GM10266 (cell line): ENCODE measurements around the gene FASN.
"Not testable (repeated sequence)": the region's sequence is repeated elsewhere in the genome, so short reads cannot be mapped to it uniquely, and the experiment has no call there.

ENCODE experiments used
- DNase-seq: peaks from one replicate; pipeline ENCODE4 v3.0.0; 2012; ENCODE audit errors: extremely low spot score
- CTCF ChIP-seq: IDR thresholded peaks from 2 replicates; pipeline ENCODE4 v1.5.1; 2012; ENCODE audit warnings: mild to moderate bottlenecking, low read depth; ENCODE audit not compliant: control insufficient read depth, insufficient read depth; ENCODE audit errors: missing control alignments

Gene FASN

DNA sequence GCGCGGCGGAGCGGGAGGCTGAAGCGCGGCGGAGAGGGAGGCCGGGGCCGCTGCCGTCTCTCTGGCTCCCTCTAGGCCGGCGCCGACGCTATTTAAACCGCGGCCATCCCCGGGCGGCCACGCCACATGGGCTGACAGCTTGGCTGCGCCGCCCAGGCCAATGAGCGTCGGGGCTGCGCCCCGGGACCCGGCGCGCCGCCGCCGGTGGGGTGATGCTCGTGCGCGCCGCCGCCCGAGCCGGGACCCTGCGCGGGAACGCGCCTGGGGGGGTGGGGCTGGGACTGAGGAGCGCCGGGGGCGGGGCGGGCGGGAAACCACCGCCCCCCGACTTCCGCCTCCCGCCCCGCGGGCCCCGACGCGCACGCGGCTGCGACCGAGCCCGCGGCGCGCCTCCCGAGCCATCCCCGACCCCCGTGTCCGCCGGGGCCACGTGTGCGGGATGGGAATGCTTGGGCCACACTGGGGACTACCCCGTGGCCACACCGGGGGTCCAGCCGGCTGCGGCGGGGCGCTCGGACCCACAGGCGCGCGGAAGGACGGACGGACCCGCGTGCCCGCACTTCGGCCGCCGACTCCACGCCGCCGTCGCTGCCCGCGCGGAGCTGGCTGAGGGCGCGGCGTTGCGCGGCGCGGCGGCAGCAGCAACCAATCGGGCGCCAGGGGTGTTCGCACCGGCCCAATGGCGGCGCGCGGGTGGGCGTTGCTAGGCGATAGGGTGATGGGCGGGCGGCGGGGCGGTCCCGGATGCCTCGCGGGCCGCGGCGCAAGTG lies at the start of gene FASN:
Gene FASN (minus strand): TSS at position 68 of the 770 bp plus-strand sequence. CDS start 1,791 bp downstream, outside the sequence.
- peak; percentile 100 for DNase-seq
- peak; percentile 69 for TF ChIP-seq CTCF

DNA sequence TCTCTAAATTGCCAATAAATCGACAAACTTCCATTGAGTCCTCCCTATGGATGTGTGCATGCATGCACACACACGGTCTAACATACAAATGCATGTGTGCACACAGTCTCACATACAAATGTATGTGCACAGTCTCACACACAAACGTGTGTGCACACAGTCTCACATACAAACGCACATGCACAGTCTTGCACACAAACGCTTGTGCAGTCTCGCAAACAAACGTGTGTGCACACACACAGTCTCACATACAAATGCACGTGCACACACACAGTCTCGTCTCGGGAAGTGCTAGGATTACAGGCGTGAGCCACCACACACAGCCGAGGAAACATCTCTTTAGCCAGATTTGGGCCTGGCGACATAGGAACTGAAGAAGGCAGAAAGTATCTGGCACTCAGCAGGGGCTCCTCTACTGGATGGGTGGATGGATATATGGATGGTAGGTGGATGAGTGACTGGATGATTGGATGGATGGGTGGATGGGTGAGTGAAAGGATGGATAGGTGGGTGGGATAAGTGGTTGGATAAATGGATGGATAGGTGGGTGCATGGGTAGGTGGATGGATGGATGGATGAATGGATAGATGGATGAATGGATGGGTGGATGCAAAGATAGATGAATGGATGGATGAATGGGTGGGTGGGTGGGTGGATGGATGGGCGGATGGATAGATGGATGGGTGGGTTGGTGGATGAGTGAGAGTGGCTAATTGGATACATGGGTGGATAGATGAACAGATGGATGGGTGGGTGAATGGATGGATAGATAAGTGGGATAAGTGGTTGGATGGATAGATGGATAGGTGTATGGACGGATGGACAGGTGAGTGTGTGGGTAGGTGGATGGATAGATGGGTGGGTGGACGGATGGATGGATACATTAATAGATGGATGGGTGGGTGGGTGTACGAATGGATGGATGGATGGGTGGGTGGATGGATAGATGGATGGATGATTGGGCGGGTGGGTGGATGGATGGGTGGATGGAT lies 48.9 kb upstream of the FASN start:
- DNase-seq, result no peak
- TF ChIP-seq CTCF, result no peak

DNA sequence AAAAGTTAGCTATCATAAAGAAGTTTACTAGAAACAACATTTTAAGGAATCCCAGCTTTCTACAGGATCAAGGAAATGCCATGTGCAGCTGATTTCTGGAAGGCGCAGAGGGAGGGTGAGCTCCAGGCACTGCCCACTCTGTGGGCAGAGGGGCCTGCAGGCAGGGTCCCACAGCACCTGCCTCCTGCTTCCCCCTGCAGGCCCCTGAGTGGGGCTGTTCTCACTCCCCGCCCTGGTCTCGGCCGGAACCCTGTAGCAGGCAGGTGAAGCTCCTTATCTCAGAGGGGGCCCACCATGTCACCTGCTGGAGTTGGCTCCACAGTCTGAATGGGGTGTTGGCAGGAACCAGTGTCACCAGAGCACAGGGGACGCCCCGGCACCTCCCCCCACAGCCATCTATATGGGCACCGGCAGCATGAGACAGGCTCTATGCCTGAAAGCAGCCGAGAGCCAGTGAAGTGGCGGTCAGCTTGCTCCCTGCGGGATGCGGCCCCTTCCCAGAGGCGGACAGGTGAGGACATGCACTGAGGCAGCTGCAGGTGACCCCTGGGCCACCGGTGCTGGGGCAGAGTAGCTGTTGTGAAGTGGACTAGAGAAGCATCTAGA lies 47.6 kb upstream of the FASN start:
- no peak for TF ChIP-seq CTCF

GRCh38 chr17:82143333-82143732 lies 45.3 kb upstream of the FASN start:
- DNase-seq, result no peak
- no peak for TF ChIP-seq CTCF

More for the DNA sequence above, 47.6 kb upstream of the FASN start:
- DNase-seq, result no peak

- DNase-seq, result not testable (repeated sequence)
Observed at GRCh38 chr17:82139961-82140360, 41.9 kb upstream of the FASN start.

- TF ChIP-seq CTCF, result no peak
- DNase-seq, result no peak
Observed at GRCh38 chr17:82138511-82138992, 40.5 kb upstream of the FASN start.

GRCh38 chr17:82134101-82134500 lies 36.1 kb upstream of the FASN start:
- no peak for DNase-seq
- no peak for TF ChIP-seq CTCF

DNA sequence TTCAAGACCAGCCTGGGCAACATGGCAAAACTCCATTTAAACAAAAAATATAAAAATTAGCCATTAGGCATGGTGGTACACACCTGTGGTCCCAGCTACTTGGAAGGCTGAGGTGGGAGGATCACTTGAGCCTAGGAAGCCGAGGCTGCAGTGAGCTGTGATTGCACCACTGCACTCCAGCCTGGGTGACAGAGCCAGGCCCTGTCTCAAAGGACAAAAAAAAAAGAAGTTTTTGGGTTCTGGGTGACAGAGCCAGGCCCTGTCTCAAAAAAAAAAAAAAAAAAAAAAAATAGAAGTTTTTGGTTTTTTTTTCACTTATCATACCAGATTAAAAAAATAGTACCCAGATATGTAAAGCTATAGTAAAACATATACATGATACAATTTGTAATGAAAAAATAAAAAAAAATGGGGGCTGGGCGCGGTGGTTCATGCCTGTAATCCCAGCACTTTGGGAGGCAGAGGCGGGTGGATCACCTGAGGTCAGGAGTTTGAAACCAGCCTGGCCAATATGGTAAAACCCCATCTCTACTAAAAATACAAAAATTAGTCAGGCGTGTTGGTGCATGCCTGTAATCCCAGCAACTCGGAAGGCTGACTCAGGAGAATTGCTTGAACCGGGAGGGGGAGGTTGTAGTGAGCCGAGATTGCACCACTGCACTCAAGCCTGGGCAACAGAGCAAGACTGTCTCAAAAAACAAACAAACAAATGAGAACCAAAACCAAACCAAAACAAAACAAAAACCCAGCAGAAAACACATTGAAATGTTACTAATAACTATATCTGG lies 35.3 kb upstream of the FASN start:
- not testable (repeated sequence) for DNase-seq
